Fibroblast of pulmonary artery (primary cell): ENCODE data around the gene LCE3B.
"Not testable (repeated sequence)": the region's sequence is repeated elsewhere in the genome, so short reads cannot be mapped to it uniquely, and the experiment has no call there.

ENCODE experiments used
- DNase-seq: peaks from one replicate; pipeline ENCODE4 v3.0.0-alpha.2; 2010; ENCODE audit warnings: low read depth
- H3K4me3 ChIP-seq: replicated peaks from 2 replicates; pipeline ENCODE4 v1.5.1; 2011; ENCODE audit warnings: low read depth, mild to moderate bottlenecking, control low read depth, low read length, moderate library complexity
- CTCF ChIP-seq: IDR thresholded peaks from 2 replicates; pipeline ENCODE4 v1.5.1; 2011; ENCODE audit warnings: mild to moderate bottlenecking, control low read depth, low read length, inconsistent platforms; ENCODE audit errors: missing control alignments

The LCE3B gene, protein sequence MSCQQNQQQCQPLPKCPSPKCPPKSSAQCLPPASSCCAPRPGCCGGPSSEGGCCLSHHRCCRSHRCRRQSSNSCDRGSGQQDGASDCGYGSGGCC

DNA sequence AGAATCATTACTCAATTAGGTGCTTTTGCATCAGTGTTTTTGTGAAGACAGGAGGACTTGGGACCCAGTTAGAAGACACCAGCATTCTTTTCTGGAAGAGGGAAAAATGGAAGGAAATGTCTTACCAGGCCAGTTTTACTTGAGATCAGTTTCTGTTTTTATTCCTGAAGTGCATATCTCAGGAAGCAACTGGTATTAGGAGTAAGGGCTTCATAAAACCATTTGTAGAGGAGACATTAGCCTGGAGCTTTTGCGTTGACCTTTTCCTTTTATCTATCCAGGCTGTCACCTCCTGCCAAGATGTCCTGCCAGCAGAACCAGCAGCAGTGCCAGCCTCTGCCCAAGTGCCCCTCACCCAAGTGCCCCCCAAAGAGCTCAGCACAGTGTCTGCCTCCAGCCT is at the start of gene LCE3B:
Gene LCE3B, plus strand, starts transcription at position 301 of the 400 bp plus-strand sequence. Its CDS starts 0 bp downstream, at position 301.
- TF ChIP-seq CTCF = no peak
- no peak within 1 kb of the TSS for H3K4me3 ChIP-seq
- no peak for DNase-seq

- DNase-seq = no peak
- TF ChIP-seq CTCF = no peak
- H3K4me3 ChIP-seq = no peak overlapping the region
Observed at GRCh38 chr1:152565115-152565514, 48.5 kb upstream of the LCE3B start.

GRCh38 chr1:152565535-152566215 is 47.9 kb upstream of the LCE3B start:
- H3K4me3 ChIP-seq = no peak overlapping the region
- no peak for TF ChIP-seq CTCF
- DNase-seq = no peak

DNA sequence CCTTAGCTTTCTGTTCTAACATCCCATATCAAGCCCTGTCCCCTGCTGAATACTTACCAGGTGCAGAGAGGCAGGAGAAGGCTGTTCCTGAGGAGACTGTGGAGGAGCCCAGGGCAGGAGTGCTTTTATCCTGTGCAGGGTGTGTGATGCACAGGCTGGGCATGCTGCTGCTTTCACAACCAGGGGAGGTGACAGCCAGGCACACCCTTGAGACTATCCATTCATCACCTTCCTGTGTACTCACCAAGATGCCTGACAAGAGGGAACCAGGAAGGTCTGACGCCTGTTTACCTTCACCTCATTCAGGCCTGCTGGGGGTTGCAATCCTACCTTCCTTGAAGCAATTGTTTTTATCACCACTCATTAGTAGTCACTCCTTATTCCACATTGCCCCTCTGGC is 46.9 kb upstream of the LCE3B start, which contains the start of gene LCE3E:
Gene LCE3E, minus strand, starts transcription at position 100 of the 400 bp plus-strand sequence. CDS start 572 bp downstream, outside the sequence.
- DNase-seq = no peak
- H3K4me3 ChIP-seq = no peak within 1 kb of the TSS
- no peak for TF ChIP-seq CTCF

DNA sequence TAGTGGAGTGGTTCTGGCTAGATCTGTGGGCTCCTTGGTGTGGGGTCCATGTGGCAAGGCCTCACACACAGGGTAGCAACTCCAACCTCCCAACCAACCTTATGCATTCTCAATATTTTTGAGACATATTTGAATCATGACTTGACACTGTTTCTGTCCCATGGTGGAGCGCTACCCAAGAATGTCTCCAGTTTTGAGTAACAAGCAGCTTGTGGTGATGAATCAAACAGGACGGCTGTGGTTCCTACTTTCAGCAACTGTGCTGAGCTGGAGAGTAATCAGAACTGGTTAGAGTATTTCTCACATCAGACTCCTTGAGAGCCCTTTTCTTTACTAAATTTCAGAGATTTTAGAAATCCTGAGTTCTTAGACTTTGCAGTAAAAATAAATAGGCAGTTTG is 36.4 kb upstream of the LCE3B start:
- no peak for DNase-seq
- TF ChIP-seq CTCF = no peak
- no peak overlapping the region for H3K4me3 ChIP-seq

DNA sequence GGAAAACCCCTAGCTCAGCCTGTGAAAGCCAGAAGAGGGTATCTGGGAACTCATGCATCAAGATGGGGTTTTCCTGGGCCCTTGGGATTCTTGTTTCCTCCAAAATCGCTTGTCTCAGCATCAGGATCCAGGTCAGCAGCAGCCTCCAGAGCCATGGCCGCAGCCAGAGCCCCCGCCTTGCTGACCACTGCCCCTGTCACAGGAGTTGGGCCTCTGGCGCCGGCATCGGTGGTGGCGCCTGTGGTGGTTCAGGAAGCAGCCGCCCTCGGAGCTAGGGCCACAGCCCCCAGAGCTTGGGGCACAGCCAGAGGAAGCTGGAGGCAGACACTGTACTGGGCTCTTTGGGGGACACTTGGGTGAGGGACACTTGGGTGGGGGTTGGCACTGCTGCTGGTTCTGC is 34.1 kb upstream of the LCE3B start:
- not testable (repeated sequence) for DNase-seq, H3K4me3 ChIP-seq

GRCh38 chr1:152580433-152580832 is 33.2 kb upstream of the LCE3B start, which contains the start of gene LCE3D:
TSS of gene LCE3D (minus strand) at chr1:152580516. CDS start at chr1:152579936, 580 bp downstream.
- no peak for DNase-seq
- H3K4me3 ChIP-seq = no peak within 1 kb of the TSS
- no peak for TF ChIP-seq CTCF
